T-helper 2 cell (primary cell): ENCODE results near the gene SCLY.
"Not testable (repeated sequence)": the region's sequence is repeated elsewhere in the genome, so short reads cannot be mapped to it uniquely, and the experiment has no call there.

ENCODE experiments used
- DNase-seq, 5 experiments: peaks; one replicate each; pipeline versions ENCODE4 v3.0.0 to v3.0.0-alpha.2; 2012 to 2022
- total RNA-seq, 2 donors: gene quantifications; one replicate each; lab custom pipeline; 2026; lab: John Stamatoyannopoulos, UW

Gene SCLY
- 3.1 to 4.2 reads per million in 2 donors for total RNA-seq

GRCh38 chr2:238060542-238061314, at the start of gene SCLY:
Gene SCLY, plus strand, starts transcription at chr2:238061001. Its CDS starts 54 bp downstream, at chr2:238061055.
- DNase-seq, result peak; percentile 94 to 99 (median 96)

- no peak for DNase-seq
Observed at GRCh38 chr2:238013806-238014205, 47.0 kb upstream of the SCLY start.

- no peak for DNase-seq
Observed at GRCh38 chr2:238015705-238016104, 45.1 kb upstream of the SCLY start.

- DNase-seq, result no peak
Observed at GRCh38 chr2:238016526-238016925, 44.3 kb upstream of the SCLY start.

- no peak for DNase-seq
Observed at GRCh38 chr2:238019962-238020361, 40.8 kb upstream of the SCLY start.

GRCh38 chr2:238020816-238021215, 40.0 kb upstream of the SCLY start:
- no peak for DNase-seq

- DNase-seq, result no peak
Observed at GRCh38 chr2:238021327-238021726, 39.5 kb upstream of the SCLY start.

GRCh38 chr2:238022594-238023157, 38.1 kb upstream of the SCLY start:
- DNase-seq, result no peak

GRCh38 chr2:238023608-238024007, 37.2 kb upstream of the SCLY start:
- DNase-seq, result no peak

GRCh38 chr2:238024986-238025385, 35.8 kb upstream of the SCLY start:
- DNase-seq, result peak in 1 of 5 experiments; percentile 72

- no peak for DNase-seq
Observed at GRCh38 chr2:238025741-238026360, 35.0 kb upstream of the SCLY start.

- no peak for DNase-seq
Observed at GRCh38 chr2:238027058-238027457, 33.7 kb upstream of the SCLY start.

- DNase-seq, result no peak
Observed at GRCh38 chr2:238027591-238028415, 33.0 kb upstream of the SCLY start.

- DNase-seq, result no peak
Observed at GRCh38 chr2:238029853-238030252, 30.9 kb upstream of the SCLY start.

- DNase-seq, result no peak
Observed at GRCh38 chr2:238030422-238031155, 30.2 kb upstream of the SCLY start.

- no peak for DNase-seq
Observed at GRCh38 chr2:238031751-238032150, 29.1 kb upstream of the SCLY start.

GRCh38 chr2:238032755-238033337, 28.0 kb upstream of the SCLY start:
- no peak for DNase-seq

- DNase-seq, result not testable (repeated sequence)
Observed at GRCh38 chr2:238033991-238034390, 26.8 kb upstream of the SCLY start.

GRCh38 chr2:238038203-238038602, 22.6 kb upstream of the SCLY start:
- no peak for DNase-seq

GRCh38 chr2:238039151-238039550, 21.6 kb upstream of the SCLY start:
- no peak for DNase-seq

- no peak for DNase-seq
Observed at GRCh38 chr2:238039985-238040384, 20.8 kb upstream of the SCLY start.

- no peak for DNase-seq
Observed at GRCh38 chr2:238040918-238041317, 19.9 kb upstream of the SCLY start.
